ENCODE data around the gene NUP133. TPM values are rescaled to one million over a fixed set of nuclear protein-coding genes. Genes with fewer than 3 reads are reported as not detected.
"Not testable (repeated sequence)": the region's sequence is repeated elsewhere in the genome, so short reads cannot be mapped to it uniquely, and the experiment has no call there.

The NUP133 gene
- polyA plus RNA-seq, 2 of the 4 experiments (the other 2 are of a cell fraction) = 20.6 to 43.2 TPM

DNA sequence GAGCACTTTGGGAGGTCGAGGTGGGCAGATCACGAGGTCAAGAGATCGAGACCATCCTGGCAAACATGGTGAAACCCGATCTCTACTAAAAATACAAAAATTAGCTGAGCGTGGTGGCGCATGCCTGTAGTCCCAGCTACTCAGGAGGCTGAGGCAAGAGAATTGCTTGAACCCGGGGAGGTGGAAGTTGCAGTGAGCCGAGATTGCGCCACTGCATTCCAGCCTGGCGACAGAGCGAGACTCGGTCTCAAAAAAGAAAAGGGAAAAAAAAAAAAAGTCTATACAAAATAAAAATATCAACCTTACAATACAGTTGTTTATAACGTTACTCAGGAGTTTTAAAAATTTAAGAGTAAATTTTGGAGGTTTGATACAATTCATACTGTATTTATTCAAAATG is 32.3 kb downstream of the NUP133 start:
- H3K4me1 ChIP-seq; FAIRE-seq; H3K9me3 ChIP-seq; DNase-seq (ENCODE audit: low read depth in 1 of 2, low spot score in 1 of 2); ATAC-seq; H3K4me3 ChIP-seq; H3K4me2 ChIP-seq; H3K27ac ChIP-seq: not testable (repeated sequence)
- ChIA-PET CTCF (interaction anchor here (0.7 to 3.4 kb wide), 3 partner anchors 8 to 732 kb away, joined by 3 to 36 read pairs (median 4); no protein-coding TSS in a partner anchor), POLR2A (interaction anchor here (0.7 kb wide), 1 partner anchor 26 kb away, joined by 4 read pairs; no protein-coding TSS in a partner anchor)
- TF ChIP-seq CEBPB (IDR thresholded peaks at IDR 0.05) = peak; percentile 8 to 53; a peak in 1 of 4 replicates
- 86% methylated on average over 13 of the region's 13 CpGs for WGBS (ENCODE audit: missing lambda C conversion rate)

- ATAC-seq (no peak), FAIRE-seq (no peak), DNase-seq (ENCODE audit: low read depth in 1 of 2, low spot score in 1 of 2) (no peak)
- CTCF ChIA-PET = interaction anchor here (1.3 to 3.4 kb wide), 3 partner anchors 23 to 810 kb away, joined by 3 to 36 read pairs (median 5); no protein-coding TSS in a partner anchor
- H3K27ac ChIP-seq = no peak overlapping the region
- H3K4me3 ChIP-seq = no peak overlapping the region
- H3K9me3 ChIP-seq = no peaks in the 10 kb centered on the region
- WGBS (ENCODE audit: missing lambda C conversion rate) = 93% methylated on average over 2 of the region's 2 CpGs
- H3K4me1 ChIP-seq = no peaks in the 10 kb centered on the region
- no peak overlapping the region for H3K4me2 ChIP-seq
- POLR2A ChIA-PET = no interaction called here
- TF ChIP-seq BHLHE40 (IDR thresholded peaks at IDR 0.05; ENCODE audit: low read depth, low read length) (no peak), JUNB (IDR thresholded peaks at IDR 0.05) (no peak), ZSCAN20 (CRISPR knock-in tag; IDR thresholded peaks at IDR 0.05) (no peak), RNF2 (IDR thresholded peaks at IDR 0.05; ENCODE audit: borderline replicate concordance, low read depth) (no peak), CHD4 (IDR thresholded peaks at IDR 0.05; ENCODE audit: borderline replicate concordance) (no peak), EHF (CRISPR knock-in tag; IDR thresholded peaks at IDR 0.05) (no peak), CBX2 (IDR thresholded peaks at IDR 0.05; ENCODE audit: borderline replicate concordance, low read depth) (no peak), SMC3 (IDR thresholded peaks at IDR 0.05) (no peak), FOSB (CRISPR knock-in tag; IDR thresholded peaks at IDR 0.05) (no peak), NR3C1 (IDR thresholded peaks at IDR 0.05) (no peak), SREBF2 (IDR thresholded peaks at IDR 0.05) (no peak), PHF8 (IDR thresholded peaks at IDR 0.05; ENCODE audit: borderline replicate concordance, low read depth) (no peak), ZC3H11A (IDR thresholded peaks at IDR 0.05) (no peak), TFCP2L1 (CRISPR knock-in tag; IDR thresholded peaks at IDR 0.05) (no peak)
- TF ChIP-seq, protein P1, sequence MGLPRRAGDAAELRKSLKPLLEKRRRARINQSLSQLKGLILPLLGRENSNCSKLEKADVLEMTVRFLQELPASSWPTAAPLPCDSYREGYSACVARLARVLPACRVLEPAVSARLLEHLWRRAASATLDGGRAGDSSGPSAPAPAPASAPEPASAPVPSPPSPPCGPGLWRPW (IDR thresholded peaks at IDR 0.05) = no peak
- TF ChIP-seq, protein P2, sequence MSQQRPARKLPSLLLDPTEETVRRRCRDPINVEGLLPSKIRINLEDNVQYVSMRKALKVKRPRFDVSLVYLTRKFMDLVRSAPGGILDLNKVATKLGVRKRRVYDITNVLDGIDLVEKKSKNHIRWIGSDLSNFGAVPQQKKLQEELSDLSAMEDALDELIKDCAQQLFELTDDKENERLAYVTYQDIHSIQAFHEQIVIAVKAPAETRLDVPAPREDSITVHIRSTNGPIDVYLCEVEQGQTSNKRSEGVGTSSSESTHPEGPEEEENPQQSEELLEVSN (IDR thresholded peaks at IDR 0.05; ENCODE audit: borderline replicate concordance, low read depth) = no peak
- TF ChIP-seq, protein P3, sequence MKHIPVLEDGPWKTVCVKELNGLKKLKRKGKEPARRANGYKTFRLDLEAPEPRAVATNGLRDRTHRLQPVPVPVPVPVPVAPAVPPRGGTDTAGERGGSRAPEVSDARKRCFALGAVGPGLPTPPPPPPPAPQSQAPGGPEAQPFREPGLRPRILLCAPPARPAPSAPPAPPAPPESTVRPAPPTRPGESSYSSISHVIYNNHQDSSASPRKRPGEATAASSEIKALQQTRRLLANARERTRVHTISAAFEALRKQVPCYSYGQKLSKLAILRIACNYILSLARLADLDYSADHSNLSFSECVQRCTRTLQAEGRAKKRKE (CRISPR knock-in tag; IDR thresholded peaks at IDR 0.05; ENCODE audit: low read depth) = no peak
These were observed 33.6 kb downstream of the NUP133 start for GRCh38 chr1:229474509-229474908.

DNA sequence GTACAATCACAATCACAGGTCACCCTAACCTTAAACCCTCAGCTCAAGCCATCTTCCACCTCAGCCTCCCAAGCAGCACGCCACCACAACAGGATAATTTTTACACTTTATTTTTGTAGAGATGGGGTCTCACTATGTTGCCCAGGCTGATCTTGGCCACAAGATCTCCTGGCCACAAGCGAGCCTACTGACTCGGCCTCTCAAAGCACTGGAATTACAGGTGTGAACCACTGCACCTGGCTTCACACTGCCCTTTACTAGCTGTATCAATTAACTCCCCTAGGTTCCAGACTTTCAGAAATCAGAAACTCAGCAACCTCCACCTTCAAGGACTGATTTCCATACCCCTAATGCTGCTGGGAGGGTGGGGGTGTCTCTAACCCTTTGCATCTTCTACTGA is 37.0 kb downstream of the NUP133 start:
- FAIRE-seq (no peak), ATAC-seq (no peak), DNase-seq (ENCODE audit: low read depth in 1 of 2, low spot score in 1 of 2) (no peak)
- Histone ChIP-seq H3K9me3 (no peaks in the 10 kb centered on the region), H3K4me3 (no peak overlapping the region), H3K4me2 (no peak overlapping the region), H3K4me1 (no peaks in the 10 kb centered on the region), H3K27ac (no peak overlapping the region)
- POLR2A ChIA-PET = no interaction called here
- WGBS (ENCODE audit: missing lambda C conversion rate) = 88% methylated on average over 3 of the region's 3 CpGs
- CTCF ChIA-PET = interaction anchor here (1.5 to 4.8 kb wide), 3 partner anchors 9 to 806 kb away, joined by 5 to 34 read pairs (median 7); no protein-coding TSS in a partner anchor
- TF ChIP-seq, protein P1 (IDR thresholded peaks at IDR 0.05) = no peak
- TF ChIP-seq CBX2 (IDR thresholded peaks at IDR 0.05; ENCODE audit: borderline replicate concordance, low read depth) = no peak
- no peak for TF ChIP-seq MAZ (IDR thresholded peaks at IDR 0.05; ENCODE audit: borderline replicate concordance, low read depth, low read length)
- TF ChIP-seq, protein P3 (CRISPR knock-in tag; IDR thresholded peaks at IDR 0.05; ENCODE audit: low read depth) = no peak
- no peak for TF ChIP-seq POLR2A (IDR thresholded peaks at IDR 0.05; ENCODE audit: low read length)
- no peak for TF ChIP-seq ZNF302 (CRISPR knock-in tag; IDR thresholded peaks at IDR 0.05)
- no peak for TF ChIP-seq PBX3 (IDR thresholded peaks at IDR 0.05)
- TF ChIP-seq, protein P4, sequence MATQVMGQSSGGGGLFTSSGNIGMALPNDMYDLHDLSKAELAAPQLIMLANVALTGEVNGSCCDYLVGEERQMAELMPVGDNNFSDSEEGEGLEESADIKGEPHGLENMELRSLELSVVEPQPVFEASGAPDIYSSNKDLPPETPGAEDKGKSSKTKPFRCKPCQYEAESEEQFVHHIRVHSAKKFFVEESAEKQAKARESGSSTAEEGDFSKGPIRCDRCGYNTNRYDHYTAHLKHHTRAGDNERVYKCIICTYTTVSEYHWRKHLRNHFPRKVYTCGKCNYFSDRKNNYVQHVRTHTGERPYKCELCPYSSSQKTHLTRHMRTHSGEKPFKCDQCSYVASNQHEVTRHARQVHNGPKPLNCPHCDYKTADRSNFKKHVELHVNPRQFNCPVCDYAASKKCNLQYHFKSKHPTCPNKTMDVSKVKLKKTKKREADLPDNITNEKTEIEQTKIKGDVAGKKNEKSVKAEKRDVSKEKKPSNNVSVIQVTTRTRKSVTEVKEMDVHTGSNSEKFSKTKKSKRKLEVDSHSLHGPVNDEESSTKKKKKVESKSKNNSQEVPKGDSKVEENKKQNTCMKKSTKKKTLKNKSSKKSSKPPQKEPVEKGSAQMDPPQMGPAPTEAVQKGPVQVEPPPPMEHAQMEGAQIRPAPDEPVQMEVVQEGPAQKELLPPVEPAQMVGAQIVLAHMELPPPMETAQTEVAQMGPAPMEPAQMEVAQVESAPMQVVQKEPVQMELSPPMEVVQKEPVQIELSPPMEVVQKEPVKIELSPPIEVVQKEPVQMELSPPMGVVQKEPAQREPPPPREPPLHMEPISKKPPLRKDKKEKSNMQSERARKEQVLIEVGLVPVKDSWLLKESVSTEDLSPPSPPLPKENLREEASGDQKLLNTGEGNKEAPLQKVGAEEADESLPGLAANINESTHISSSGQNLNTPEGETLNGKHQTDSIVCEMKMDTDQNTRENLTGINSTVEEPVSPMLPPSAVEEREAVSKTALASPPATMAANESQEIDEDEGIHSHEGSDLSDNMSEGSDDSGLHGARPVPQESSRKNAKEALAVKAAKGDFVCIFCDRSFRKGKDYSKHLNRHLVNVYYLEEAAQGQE (IDR thresholded peaks at IDR 0.05) = no peak
- no peak for TF ChIP-seq CHD4 (IDR thresholded peaks at IDR 0.05; ENCODE audit: borderline replicate concordance)
- TF ChIP-seq, protein P5, sequence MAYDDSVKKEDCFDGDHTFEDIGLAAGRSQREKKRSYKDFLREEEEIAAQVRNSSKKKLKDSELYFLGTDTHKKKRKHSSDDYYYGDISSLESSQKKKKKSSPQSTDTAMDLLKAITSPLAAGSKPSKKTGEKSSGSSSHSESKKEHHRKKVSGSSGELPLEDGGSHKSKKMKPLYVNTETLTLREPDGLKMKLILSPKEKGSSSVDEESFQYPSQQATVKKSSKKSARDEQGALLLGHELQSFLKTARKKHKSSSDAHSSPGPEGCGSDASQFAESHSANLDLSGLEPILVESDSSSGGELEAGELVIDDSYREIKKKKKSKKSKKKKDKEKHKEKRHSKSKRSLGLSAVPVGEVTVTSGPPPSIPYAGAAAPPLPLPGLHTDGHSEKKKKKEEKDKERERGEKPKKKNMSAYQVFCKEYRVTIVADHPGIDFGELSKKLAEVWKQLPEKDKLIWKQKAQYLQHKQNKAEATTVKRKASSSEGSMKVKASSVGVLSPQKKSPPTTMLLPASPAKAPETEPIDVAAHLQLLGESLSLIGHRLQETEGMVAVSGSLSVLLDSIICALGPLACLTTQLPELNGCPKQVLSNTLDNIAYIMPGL (CRISPR knock-in tag; IDR thresholded peaks at IDR 0.05; ENCODE audit: borderline replicate concordance) = no peak
